HG02678 (cell line): ENCODE data around the gene CHRDL2.
"Not testable (repeated sequence)": the region's sequence is repeated elsewhere in the genome, so short reads cannot be mapped to it uniquely, and the experiment has no call there.

Experiments used
- ATAC-seq: cut with Tn5 transposase; IDR thresholded peaks from one replicate; pipeline ENCODE4 v1.9.1; 2021; ENCODE audit warnings: mild to moderate bottlenecking, moderate library complexity; ENCODE audit not compliant: unreplicated experiment

The CHRDL2 gene

GRCh38 chr11:74673693-74674360 is 57.4 kb downstream of the CHRDL2 start:
- ATAC-seq = no peak

- no peak for ATAC-seq
Measured at GRCh38 chr11:74672956-74673692, 58.1 kb downstream of the CHRDL2 start.

- no peak for ATAC-seq
Measured at GRCh38 chr11:74672332-74672955, 58.8 kb downstream of the CHRDL2 start.

GRCh38 chr11:74671520-74672196 is 59.6 kb downstream of the CHRDL2 start:
- no peak for ATAC-seq

- ATAC-seq = no peak
Measured at GRCh38 chr11:74670171-74670570, 61.1 kb downstream of the CHRDL2 start.

GRCh38 chr11:74669211-74670160 is 61.7 kb downstream of the CHRDL2 start:
- no peak for ATAC-seq

GRCh38 chr11:74663315-74663714 is 67.9 kb downstream of the CHRDL2 start:
- no peak for ATAC-seq

- no peak for ATAC-seq
Measured at GRCh38 chr11:74662487-74663103, 68.6 kb downstream of the CHRDL2 start.

GRCh38 chr11:74659124-74659523 is 72.1 kb downstream of the CHRDL2 start:
- ATAC-seq = not testable (repeated sequence)

- ATAC-seq = no peak
Measured at GRCh38 chr11:74654976-74655375, 76.2 kb downstream of the CHRDL2 start.

- no peak for ATAC-seq
Measured at GRCh38 chr11:74650498-74650897, 80.7 kb downstream of the CHRDL2 start.

- ATAC-seq = no peak
Measured at GRCh38 chr11:74648894-74649293, 82.3 kb downstream of the CHRDL2 start.

- no peak for ATAC-seq
Measured at GRCh38 chr11:74647831-74648230, 83.4 kb downstream of the CHRDL2 start.

- no peak for ATAC-seq
Measured at GRCh38 chr11:74647404-74647803, 83.8 kb downstream of the CHRDL2 start.

- no peak for ATAC-seq
Measured at GRCh38 chr11:74646954-74647353, 84.3 kb downstream of the CHRDL2 start.
